MM.1S (cell line): ENCODE data around the gene PKIG.

Source experiments
- CTCF ChIP-seq: fragments of 300-600 bp; sonication (generic); IDR thresholded peaks from 2 replicates; pipeline ENCODE4 v1.5.1; 2016; ENCODE audit warnings: antibody characterized with exemption, low read length, mixed read lengths
- EZH2 ChIP-seq: fragments of 300-600 bp; sonication (generic); optimal IDR thresholded peaks from 2 replicates; pipeline ENCODE3; 2017; ENCODE audit warnings: low read depth, mild to moderate bottlenecking, antibody characterized with exemption, low read length, mixed read lengths

- TF ChIP-seq CTCF (no peak), EZH2 (no peak)
These were observed 66.7 kb downstream of the PKIG start for GRCh38 chr20:44649126-44649525.
